Measurements from ENCODE around the gene SPATA2. TPM values are rescaled to one million over a fixed set of nuclear protein-coding genes. Genes with fewer than 3 reads are reported as not detected.

Gene SPATA2
- total and polyA plus RNA-seq, 2 of the 13 experiments (the other 11 are each of a cell fraction or from before 2014, with no cell fraction given) = 3.2 to 8.7 TPM

DNA sequence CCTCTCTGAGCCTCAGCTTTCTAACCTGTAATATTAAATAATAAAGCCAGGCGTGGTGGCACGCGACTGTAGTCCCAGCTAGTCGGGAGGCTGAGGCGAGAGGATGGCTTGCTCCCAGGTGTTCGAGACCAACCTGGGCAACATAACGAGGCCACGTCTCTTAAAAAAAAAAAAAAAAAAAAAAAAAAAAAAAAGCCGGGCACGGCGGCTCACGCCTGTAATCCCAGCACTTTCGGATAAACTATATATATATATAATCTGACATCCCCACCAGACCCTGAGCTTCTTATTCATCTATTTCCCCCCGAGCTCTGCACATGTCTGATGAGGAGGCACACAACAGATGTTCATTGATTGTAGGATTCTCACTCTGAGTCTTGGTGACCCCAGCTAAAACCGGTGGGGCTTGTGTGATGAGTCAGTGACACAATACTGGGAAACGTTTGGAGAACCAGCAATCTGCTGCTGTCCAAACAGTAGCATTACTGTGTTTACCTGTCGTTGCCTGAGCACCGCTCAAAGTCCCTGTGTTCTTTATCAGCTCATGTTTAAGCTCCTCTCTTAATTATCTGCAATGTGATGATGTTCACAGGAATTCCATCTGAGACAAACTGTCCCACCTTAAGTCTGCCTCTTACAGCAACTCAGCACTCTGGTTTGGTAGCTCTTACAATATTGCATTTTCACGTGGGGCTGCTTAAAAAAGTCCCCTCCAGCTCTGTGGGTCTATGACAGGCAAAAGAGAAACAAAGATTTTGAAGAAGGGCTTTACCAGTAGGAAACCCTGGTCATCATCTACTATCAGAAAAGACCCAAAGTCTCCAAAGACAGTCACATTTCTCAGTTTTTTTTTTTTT lies 1.0 kb upstream of the SPATA2 start (continued):
- no peak for TF ChIP-seq ZBTB38 (CRISPR knock-in tag; IDR thresholded peaks at IDR 0.05)
- TF ChIP-seq, protein P1, sequence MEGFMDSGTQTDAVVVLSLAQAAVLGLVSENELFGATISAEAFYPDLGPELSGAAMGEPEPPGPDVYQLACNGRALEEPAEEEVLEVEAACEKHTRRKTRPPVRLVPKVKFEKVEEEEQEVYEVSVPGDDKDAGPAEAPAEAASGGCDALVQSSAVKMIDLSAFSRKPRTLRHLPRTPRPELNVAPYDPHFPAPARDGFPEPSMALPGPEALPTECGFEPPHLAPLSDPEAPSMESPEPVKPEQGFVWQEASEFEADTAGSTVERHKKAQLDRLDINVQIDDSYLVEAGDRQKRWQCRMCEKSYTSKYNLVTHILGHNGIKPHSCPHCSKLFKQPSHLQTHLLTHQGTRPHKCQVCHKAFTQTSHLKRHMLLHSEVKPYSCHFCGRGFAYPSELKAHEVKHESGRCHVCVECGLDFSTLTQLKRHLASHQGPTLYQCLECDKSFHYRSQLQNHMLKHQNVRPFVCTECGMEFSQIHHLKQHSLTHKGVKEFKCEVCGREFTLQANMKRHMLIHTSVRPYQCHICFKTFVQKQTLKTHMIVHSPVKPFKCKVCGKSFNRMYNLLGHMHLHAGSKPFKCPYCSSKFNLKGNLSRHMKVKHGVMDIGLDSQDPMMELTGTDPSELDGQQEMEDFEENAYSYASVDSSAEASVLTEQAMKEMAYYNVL (CRISPR knock-in tag; IDR thresholded peaks at IDR 0.05; ENCODE audit: borderline replicate concordance) = peak; percentile 49; the same call in 1 of the 2 replicates
- TF ChIP-seq, protein P2, sequence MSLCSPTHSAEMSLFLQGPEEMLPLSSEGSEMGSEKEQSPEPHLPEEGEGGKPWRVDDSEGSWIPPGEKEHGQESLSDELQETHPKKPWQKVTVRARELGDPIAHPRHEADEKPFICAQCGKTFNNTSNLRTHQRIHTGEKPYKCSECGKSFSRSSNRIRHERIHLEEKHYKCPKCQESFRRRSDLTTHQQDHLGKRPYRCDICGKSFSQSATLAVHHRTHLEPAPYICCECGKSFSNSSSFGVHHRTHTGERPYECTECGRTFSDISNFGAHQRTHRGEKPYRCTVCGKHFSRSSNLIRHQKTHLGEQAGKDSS (CRISPR knock-in tag; IDR thresholded peaks at IDR 0.05; ENCODE audit: borderline replicate concordance, low read depth) = peak; percentile 20; the same call in 1 of the 2 replicates
- TF ChIP-seq SP4 (CRISPR knock-in tag; IDR thresholded peaks at IDR 0.05) = no peak; the same call in 1 of the 2 replicates
- TF ChIP-seq, protein P3, sequence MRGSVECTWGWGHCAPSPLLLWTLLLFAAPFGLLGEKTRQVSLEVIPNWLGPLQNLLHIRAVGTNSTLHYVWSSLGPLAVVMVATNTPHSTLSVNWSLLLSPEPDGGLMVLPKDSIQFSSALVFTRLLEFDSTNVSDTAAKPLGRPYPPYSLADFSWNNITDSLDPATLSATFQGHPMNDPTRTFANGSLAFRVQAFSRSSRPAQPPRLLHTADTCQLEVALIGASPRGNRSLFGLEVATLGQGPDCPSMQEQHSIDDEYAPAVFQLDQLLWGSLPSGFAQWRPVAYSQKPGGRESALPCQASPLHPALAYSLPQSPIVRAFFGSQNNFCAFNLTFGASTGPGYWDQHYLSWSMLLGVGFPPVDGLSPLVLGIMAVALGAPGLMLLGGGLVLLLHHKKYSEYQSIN (CRISPR knock-in tag; IDR thresholded peaks at IDR 0.05; ENCODE audit: borderline replicate concordance) = no peak
- TF ChIP-seq RAD21 (CRISPR knock-in tag; IDR thresholded peaks at IDR 0.05) = 0 out of 2 replicates have a peak, but pooled peaks have one; percentile 18
- no peak for TF ChIP-seq HOXA9 (CRISPR knock-in tag; IDR thresholded peaks at IDR 0.05; ENCODE audit: borderline replicate concordance)
- no peak for TF ChIP-seq ZFP41 (CRISPR knock-in tag; IDR thresholded peaks at IDR 0.05; ENCODE audit: borderline replicate concordance)
- TF ChIP-seq SYNCRIP (IDR thresholded peaks at IDR 0.05; ENCODE audit: insufficient read depth, low read depth, low read length) = no peak
- no peak for TF ChIP-seq HOXA7 (CRISPR knock-in tag; IDR thresholded peaks at IDR 0.05)
- TF ChIP-seq, protein P4, sequence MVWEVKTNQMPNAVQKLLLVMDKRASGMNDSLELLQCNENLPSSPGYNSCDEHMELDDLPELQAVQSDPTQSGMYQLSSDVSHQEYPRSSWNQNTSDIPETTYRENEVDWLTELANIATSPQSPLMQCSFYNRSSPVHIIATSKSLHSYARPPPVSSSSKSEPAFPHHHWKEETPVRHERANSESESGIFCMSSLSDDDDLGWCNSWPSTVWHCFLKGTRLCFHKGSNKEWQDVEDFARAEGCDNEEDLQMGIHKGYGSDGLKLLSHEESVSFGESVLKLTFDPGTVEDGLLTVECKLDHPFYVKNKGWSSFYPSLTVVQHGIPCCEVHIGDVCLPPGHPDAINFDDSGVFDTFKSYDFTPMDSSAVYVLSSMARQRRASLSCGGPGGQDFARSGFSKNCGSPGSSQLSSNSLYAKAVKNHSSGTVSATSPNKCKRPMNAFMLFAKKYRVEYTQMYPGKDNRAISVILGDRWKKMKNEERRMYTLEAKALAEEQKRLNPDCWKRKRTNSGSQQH (CRISPR knock-in tag; IDR thresholded peaks at IDR 0.05; ENCODE audit: low read depth) = peak; percentile 92; the same call in 1 of the 2 replicates
- TF ChIP-seq, protein P5, sequence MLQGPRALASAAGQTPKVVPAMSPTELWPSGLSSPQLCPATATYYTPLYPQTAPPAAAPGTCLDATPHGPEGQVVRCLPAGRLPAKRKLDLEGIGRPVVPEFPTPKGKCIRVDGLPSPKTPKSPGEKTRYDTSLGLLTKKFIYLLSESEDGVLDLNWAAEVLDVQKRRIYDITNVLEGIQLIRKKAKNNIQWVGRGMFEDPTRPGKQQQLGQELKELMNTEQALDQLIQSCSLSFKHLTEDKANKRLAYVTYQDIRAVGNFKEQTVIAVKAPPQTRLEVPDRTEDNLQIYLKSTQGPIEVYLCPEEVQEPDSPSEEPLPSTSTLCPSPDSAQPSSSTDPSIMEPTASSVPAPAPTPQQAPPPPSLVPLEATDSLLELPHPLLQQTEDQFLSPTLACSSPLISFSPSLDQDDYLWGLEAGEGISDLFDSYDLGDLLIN (CRISPR knock-in tag; IDR thresholded peaks at IDR 0.05; ENCODE audit: borderline replicate concordance) = no peak
- TF ChIP-seq KLF12 (CRISPR knock-in tag; IDR thresholded peaks at IDR 0.05; ENCODE audit: borderline replicate concordance) = no peak; the same call in 1 of the 2 replicates
- TF ChIP-seq, protein P6, sequence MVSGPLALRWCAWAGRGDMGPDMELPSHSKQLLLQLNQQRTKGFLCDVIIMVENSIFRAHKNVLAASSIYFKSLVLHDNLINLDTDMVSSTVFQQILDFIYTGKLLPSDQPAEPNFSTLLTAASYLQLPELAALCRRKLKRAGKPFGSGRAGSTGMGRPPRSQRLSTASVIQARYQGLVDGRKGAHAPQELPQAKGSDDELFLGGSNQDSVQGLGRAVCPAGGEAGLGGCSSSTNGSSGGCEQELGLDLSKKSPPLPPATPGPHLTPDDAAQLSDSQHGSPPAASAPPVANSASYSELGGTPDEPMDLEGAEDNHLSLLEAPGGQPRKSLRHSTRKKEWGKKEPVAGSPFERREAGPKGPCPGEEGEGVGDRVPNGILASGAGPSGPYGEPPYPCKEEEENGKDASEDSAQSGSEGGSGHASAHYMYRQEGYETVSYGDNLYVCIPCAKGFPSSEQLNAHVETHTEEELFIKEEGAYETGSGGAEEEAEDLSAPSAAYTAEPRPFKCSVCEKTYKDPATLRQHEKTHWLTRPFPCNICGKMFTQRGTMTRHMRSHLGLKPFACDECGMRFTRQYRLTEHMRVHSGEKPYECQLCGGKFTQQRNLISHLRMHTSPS (CRISPR knock-in tag; IDR thresholded peaks at IDR 0.05; ENCODE audit: low read depth) = 0 out of 2 replicates have a peak, but pooled peaks have one; percentile 2
- TF ChIP-seq SP1 (IDR thresholded peaks at IDR 0.05) = no peak
- no peak; the same call in 1 of the 2 replicates for TF ChIP-seq SP1 (CRISPR knock-in tag; IDR thresholded peaks at IDR 0.05)
- no peak for TF ChIP-seq MED8 (CRISPR knock-in tag; IDR thresholded peaks at IDR 0.05; ENCODE audit: insufficient replicate concordance)
- peak; percentile 77 for TF ChIP-seq THAP11 (CRISPR knock-in tag; IDR thresholded peaks at IDR 0.05)
- peak; percentile 66 for TF ChIP-seq ONECUT2 (CRISPR knock-in tag; IDR thresholded peaks at IDR 0.05)
- peak; percentile 81 for TF ChIP-seq ASH2L (IDR thresholded peaks at IDR 0.05; ENCODE audit: insufficient read length, low read depth, low read length)

All from HepG2 (cell line).